Astrocyte of the spinal cord (primary cell): ENCODE results near the gene C1R.
A peak's percentile ranks its signal among the peaks of the same experiment; 100 is the strongest.

Experiments
- DNase-seq: peaks from one replicate; pipeline ENCODE4 v3.0.0; 2011; ENCODE audit warnings: low read depth, low spot score
- H3K4me3 ChIP-seq: 2 replicates; pipeline ENCODE4 v1.5.1; 2011; ENCODE audit warnings: low read depth, mild to moderate bottlenecking, low read length, moderate library complexity
- CTCF ChIP-seq: IDR thresholded peaks from 2 replicates; pipeline ENCODE4 v1.5.1; 2012; ENCODE audit warnings: low read depth, mild to moderate bottlenecking, low read length, inconsistent platforms
- in situ Hi-C: cut with HindIII; loops from 2 replicates; pipeline ENCODE4 v1.10.0; 2017; ENCODE audit warnings: low sequenced_read_pairs

The C1R gene

DNA sequence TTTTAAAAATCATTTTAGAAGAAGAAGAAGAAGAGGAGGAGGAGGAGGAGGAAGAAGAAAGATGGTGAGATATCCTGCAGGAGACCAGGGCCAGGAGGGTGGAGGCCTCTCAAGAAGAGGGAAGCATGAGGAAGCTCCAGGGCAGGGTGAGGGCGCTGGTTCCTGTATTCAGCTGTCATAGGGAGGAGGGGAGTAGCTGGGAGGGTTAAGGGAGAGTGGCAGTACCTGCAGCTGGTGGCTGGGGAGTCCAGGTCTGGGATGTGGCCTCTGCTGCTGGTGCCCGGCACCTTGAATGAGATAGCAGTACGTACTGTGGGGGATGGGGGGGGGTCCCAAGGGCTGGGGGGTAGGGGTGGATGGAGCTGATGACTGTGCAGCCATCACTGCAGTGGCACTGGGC lies 26.6 kb upstream of the C1R start:
- no peak for TF ChIP-seq CTCF
- no peak for DNase-seq

GRCh38 chr12:7117670-7118069 lies 25.4 kb upstream of the C1R start:
- in situ Hi-C loops: no loop called here
- no peak for TF ChIP-seq CTCF
- H3K4me3 ChIP-seq: no peak overlapping the region
- DNase-seq: no peak

More for the DNA sequence above, 26.6 kb upstream of the C1R start:
- in situ Hi-C loops: no loop called here
- no peak overlapping the region for H3K4me3 ChIP-seq

DNA sequence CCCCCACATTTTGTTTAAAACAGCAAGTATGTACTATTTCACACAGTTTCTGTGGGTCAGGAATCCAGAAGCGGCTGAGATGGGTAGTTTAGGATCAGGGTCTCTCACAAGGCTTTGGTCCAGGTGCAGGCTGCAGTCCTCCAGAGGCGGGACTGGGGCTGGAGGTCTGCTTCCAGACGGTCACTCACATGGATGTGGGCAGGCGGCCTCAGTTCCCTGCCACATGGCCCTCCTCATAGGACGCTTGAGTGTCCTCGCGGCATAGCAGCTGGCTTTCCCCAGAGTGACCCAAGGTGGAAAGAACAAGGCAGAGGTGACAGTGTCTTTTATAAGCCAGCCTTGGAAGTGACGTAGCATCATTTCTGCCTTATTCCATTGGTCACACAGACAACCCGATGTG lies 24.7 kb upstream of the C1R start:
- in situ Hi-C loops: no loop called here
- no peak overlapping the region for H3K4me3 ChIP-seq
- DNase-seq: no peak
- no peak for TF ChIP-seq CTCF

GRCh38 chr12:7116196-7116595 lies 24.0 kb upstream of the C1R start:
- TF ChIP-seq CTCF: no peak
- in situ Hi-C loops: no loop called here
- no peak overlapping the region for H3K4me3 ChIP-seq
- DNase-seq: no peak

DNA sequence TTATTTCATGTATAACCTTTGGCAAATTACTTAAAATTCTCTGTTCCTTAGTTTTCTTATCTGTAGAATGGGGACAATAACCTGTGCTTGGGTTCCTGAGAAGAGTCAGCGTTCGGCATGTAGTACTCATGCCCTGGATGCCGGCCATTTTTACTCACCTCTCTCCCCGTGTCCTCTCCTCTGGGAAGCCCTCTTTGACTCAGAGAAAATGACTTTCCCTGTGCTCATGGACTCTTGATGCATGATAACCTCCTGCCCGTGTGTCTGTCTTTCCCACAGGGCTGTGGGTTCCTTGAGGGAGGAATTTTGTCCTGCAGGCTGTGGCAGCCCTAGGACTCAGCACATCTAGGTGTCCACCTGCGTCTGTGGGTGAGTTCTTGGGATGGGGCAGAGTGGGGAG lies 22.6 kb upstream of the C1R start:
- no peak for TF ChIP-seq CTCF
- DNase-seq: no peak
- in situ Hi-C loops: no loop called here

DNA sequence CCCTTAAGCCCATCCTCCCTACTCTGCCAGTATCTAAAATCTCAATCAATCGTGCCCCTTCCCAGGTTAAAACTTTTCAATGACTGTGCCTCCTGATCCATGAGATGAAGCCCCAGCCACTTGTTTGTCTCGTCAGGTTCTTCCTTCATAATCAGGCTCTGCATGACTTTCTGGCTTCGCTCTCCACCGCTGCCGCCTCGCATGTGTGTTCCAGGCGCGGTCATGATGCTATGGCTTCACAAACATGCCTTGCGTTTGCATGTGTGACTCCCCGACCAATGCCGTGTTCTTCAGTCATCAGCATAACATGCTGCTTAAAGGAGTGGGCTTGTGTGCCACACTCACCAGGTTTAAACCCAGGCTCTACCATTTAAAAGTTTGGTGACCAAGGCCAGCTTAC lies 21.8 kb upstream of the C1R start:
- TF ChIP-seq CTCF: no peak
- DNase-seq: no peak
- in situ Hi-C loops: no loop called here
- no peak overlapping the region for H3K4me3 ChIP-seq

More for the DNA sequence above, 22.6 kb upstream of the C1R start:
- no peak overlapping the region for H3K4me3 ChIP-seq

DNA sequence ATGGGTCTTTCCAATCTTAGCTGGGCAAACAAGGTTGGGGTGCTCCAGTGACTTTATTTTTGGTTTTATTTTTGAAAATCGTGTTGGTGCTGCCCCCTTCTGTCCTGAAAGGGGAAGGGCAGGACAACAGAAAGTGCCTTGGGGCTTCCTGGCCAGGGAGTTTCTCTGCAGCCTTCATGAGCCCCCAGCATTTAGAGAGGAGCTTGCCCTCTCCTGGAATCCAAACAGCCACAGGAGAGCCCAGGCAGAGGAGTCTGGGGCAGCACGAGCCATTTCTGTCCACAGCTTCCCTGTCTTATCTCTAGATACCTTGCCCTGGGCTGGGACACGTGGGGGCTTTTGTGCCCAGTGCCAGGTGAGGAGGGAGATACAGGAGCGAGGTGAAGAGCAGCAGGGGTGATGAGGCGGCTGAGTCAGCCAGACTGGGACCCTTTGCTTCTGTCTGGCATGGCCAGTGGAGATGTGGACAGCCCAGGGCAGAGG lies 21.2 kb upstream of the C1R start:
- in situ Hi-C loops: no loop called here
- DNase-seq: peak; percentile 39
- no peak overlapping the region for H3K4me3 ChIP-seq
- TF ChIP-seq CTCF: peak; percentile 87
